Hepatocyte (in vitro differentiated cells): Measurements from ENCODE around the gene POU3F3.

Experiments
- CTCF ChIP-seq: fragments of 200-600 bp; sonication (generic); IDR thresholded peaks from 2 replicates; pipeline ENCODE4 v1.5.1; 2016; ENCODE audit warnings: antibody characterized with exemption, mild to moderate bottlenecking; ENCODE audit not compliant: poor library complexity
- EZH2phosphoT487 ChIP-seq: fragments of 200-600 bp; sonication (generic); IDR thresholded peaks from one replicate; pipeline ENCODE4 v1.6.1; 2018; ENCODE audit warnings: antibody characterized with exemption, mild to moderate bottlenecking, low read depth, moderate library complexity; ENCODE audit not compliant: unreplicated experiment, severe bottlenecking

DNA sequence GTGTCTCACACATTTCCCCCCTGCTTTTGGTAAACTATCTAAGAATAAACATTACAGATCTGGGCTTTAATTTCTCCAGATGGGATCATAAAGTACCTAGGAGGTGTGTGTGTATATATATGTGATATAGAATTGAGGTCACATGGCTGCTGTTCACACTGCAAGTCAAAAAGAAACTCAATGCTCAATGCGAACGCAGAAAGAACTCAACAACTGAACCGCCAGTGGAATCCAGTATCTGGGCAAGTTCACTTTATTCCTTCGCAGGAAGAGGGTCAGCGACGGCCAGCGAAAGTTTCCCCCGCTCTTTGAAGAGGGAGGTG is 17.7 kb downstream of the POU3F3 start:
- no peak for TF ChIP-seq EZH2phosphoT487
- no peak for TF ChIP-seq CTCF
